GM10248 (cell line): Measurements from ENCODE around the gene CROCC2.

ENCODE experiments used
- CTCF ChIA-PET: fragments of 300-600 bp; sonication (Branson Sonifier 250); formaldehyde crosslinking; extraction: SDS; loops from one replicate; lab custom pipeline; 2021; ENCODE audit warnings: antibody characterized with exemption; lab: Yijun Ruan, JAX
- POLR2A ChIA-PET: fragments of 350-650 bp; sonication (Branson Sonifier 250); formaldehyde crosslinking; extraction: SDS; loops from one replicate; lab custom pipeline; 2020; ENCODE audit warnings: antibody characterized with exemption; lab: Yijun Ruan, JAX
- DNase-seq: peaks from one replicate; pipeline ENCODE4 v3.0.0; 2012; ENCODE audit errors: extremely low spot score
- TF ChIP-seq, protein P1 (sequence below): IDR thresholded peaks from 2 replicates; pipeline ENCODE4 v1.5.1; 2012; ENCODE audit warnings: mild to moderate bottlenecking, low read depth; ENCODE audit errors: extremely low read depth, missing control alignments, control extremely low read depth

CROCC2 gene

DNA sequence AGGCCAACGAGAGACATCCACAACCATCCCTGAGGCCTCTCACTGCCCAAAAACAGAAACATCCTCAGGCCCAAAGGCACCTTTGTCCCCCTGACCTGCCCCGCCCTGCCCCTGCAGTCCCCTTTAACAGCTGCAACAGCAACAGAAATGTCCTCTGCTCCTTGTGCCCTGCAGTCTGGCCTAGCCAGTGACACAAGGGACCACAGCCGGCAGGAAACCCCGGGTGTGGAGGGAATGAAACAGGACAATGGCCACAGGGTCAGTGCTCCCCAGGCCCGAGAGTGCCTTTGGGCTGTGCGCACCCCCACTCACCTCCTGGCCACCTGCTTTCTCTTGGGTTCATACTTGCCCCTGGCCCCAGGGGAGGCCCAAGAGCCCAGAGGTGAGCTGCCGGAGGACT, 127.9 kb downstream of the CROCC2 start:
- CTCF ChIA-PET = no interaction called here
- POLR2A ChIA-PET = no interaction called here
- TF ChIP-seq, protein P1, sequence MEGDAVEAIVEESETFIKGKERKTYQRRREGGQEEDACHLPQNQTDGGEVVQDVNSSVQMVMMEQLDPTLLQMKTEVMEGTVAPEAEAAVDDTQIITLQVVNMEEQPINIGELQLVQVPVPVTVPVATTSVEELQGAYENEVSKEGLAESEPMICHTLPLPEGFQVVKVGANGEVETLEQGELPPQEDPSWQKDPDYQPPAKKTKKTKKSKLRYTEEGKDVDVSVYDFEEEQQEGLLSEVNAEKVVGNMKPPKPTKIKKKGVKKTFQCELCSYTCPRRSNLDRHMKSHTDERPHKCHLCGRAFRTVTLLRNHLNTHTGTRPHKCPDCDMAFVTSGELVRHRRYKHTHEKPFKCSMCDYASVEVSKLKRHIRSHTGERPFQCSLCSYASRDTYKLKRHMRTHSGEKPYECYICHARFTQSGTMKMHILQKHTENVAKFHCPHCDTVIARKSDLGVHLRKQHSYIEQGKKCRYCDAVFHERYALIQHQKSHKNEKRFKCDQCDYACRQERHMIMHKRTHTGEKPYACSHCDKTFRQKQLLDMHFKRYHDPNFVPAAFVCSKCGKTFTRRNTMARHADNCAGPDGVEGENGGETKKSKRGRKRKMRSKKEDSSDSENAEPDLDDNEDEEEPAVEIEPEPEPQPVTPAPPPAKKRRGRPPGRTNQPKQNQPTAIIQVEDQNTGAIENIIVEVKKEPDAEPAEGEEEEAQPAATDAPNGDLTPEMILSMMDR = no peak
- DNase-seq = peak; percentile 14

DNA sequence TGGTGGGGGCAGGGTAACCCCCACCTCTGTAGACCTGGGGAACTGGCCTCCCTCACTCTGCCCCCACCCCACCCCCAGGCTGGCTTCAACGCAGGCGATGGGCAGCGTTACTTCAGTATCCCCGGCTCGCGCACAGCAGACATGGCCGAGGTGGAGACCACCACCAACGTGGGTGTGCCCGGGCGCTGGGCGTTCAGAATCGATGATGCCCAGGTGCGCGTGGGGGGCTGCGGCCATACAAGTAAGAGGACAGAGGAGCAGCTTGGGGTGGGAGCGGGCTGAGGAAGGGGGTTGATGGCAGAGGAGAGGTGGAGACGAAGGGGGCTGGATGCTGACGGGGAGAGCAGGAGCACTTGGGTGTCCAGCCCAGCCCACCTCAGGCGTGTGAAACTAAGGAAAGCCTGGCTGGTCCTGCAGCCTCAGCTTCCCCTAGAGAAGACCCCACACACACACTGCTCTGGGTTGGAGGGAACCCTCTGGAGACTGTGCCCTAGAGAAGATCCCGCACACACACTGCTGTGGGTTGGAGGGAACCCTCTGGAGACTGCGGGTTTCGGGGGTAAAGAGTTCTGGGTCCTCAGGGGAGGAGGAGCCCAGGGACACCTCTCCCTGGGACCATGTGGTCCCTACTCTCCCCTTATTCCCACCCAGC, 128.5 kb downstream of the CROCC2 start:
- CTCF ChIA-PET = no interaction called here
- TF ChIP-seq, protein P1 = no peak

DNA sequence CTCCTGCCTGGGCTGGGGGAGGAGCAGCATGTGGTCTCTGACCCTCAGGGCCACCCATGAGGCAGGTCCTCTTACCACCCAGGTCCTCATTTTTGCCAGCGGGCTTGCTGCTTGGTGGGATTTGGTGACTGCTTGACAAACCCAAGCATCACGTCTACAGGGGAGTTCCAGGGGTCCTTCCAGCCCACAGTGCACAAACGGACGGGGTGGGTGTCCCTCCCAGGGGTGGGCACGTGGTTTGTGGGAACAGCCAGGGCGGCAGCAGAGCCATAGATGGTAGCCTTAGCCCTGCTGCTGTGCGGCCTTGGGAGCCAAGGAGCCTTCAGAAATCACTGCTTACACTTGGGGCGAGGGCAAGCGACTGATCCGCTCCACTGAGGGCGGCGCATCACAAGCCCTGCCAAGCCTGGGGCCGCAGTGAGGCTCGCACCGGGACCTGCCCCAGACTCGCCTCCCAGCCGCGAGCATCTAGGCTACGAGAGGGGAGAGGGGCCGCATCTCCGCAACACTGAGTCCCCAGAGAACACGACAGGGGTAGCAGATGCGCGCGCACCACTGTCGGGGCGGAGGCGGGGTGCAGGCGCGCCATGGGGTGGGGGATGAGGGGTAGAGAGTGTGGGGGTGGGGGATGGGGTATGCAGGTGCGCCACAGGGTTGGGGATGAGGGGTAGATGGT, 129.1 kb downstream of the CROCC2 start:
- DNase-seq = peak; percentile 37

More for the DNA sequence above, 128.5 kb downstream of the CROCC2 start:
- POLR2A ChIA-PET = no interaction called here
- no peak for DNase-seq

DNA sequence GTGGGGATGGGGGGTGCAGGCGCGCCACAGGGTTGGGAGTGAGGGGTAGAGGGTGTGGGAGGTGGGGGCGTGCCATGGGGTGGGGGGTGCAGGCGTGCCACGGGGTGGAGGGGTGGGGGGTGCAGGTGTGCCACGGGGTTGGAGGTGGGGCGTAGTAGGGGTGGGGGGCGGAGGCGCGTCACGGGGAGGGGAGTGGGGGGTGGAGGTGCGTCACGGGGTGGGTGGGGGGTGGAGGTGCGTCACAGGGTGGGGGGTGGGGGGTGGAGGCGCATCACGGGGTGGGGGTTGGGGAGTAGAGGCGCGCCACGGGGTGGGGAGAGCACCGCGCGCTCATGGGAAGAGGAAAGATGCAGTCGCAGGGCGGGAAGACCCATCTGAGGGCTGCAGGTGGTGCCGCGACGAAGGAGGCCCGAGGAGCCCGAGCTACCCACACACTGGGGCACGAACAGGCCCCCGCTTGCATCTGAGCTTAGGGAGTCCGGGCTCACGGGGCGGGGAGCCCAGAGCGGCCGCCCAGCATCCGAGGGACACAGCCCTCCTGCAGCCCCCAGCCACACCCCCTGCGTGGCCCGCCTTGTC, 129.8 kb downstream of the CROCC2 start:
- TF ChIP-seq, protein P1 = no peak
- ChIA-PET CTCF (no interaction called here), POLR2A (no interaction called here)
- peak; percentile 64 for DNase-seq

More for the DNA sequence above, 129.1 kb downstream of the CROCC2 start:
- ChIA-PET POLR2A (no interaction called here), CTCF (no interaction called here)
- TF ChIP-seq, protein P1 = no peak

DNA sequence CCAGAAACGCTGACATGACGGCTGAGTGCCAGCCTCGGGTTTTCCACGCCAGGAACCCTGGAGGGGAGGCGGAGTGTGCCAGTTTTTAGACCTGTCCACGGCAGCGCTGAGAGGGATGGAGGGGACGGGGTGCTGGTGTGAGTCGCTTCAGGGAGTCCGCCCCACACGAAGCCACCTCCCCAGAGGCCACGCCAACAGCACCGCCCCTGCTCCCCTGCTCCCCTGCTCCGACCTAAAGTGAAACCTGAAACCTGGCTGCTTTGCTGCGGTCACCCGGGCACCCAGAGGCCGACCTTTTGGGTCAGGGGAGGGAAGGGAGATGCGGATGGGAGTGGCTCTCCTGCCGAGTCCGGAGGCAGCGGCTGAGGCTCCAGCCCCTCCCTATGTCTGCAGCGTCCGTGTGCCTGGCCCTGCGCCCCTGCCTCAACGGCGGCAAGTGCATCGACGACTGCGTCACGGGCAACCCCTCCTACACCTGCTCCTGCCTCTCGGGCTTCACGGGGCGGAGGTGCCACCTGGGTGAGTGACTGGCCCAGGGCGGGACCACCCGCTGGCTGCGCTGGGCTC, 130.3 kb downstream of the CROCC2 start:
- TF ChIP-seq, protein P1 = no peak
- peak; percentile 88 for DNase-seq
- ChIA-PET CTCF (no interaction called here), POLR2A (no interaction called here)

DNA sequence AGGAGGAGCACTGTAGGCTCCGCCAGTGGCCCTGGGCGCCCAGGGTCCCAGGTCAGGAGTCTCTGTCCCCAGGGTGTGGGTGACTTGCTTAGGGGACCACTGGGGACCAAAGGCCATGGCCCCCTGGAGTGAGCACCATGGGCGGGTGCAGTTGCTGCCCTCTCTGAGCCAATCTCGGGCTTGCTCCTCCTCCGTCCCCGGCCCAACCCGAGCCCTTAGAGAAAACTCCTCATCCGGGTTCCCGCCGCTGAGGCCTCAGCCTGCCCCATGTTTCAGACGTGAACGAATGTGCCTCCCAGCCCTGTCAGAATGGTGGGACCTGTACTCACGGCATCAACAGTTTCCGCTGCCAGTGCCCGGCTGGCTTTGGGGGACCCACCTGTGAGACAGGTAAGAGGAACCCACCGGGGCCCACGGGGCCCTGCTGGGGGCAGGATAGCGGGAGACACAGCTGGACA, 130.9 kb downstream of the CROCC2 start:
- TF ChIP-seq, protein P1 = no peak
- DNase-seq = peak; percentile 77
- ChIA-PET POLR2A (no interaction called here), CTCF (no interaction called here)
